Trophoblast cell (in vitro differentiated cells and primary cell): ENCODE measurements around the gene PIPOX.

ENCODE experiments used
- DNase-seq, 2 donors: peaks; one replicate each; pipeline ENCODE4 v3.0.0-alpha.2; 2016
- H2AFZ ChIP-seq: 2 replicates; pipeline ENCODE4 v1.6.1; 2013; ENCODE audit warnings: low read length, moderate library complexity, mild to moderate bottlenecking; ENCODE audit not compliant: insufficient read depth, poor library complexity
- H2AK5ac ChIP-seq: 2 replicates; pipeline ENCODE4 v1.6.1; 2013; ENCODE audit warnings: mild to moderate bottlenecking, low read length
- H2BK120ac ChIP-seq: 2 replicates; pipeline ENCODE4 v1.6.1; 2013; ENCODE audit warnings: low read length, mild to moderate bottlenecking, moderate library complexity; ENCODE audit not compliant: insufficient read depth, poor library complexity
- H2BK12ac ChIP-seq: 2 replicates; pipeline ENCODE4 v1.6.1; 2013; ENCODE audit warnings: mild to moderate bottlenecking, low read length, moderate library complexity
- H2BK5ac ChIP-seq: 2 replicates; pipeline ENCODE4 v1.6.1; 2013; ENCODE audit warnings: low read length, low read depth, moderate library complexity, mild to moderate bottlenecking; ENCODE audit not compliant: poor library complexity
- H3K14ac ChIP-seq: 2 replicates; pipeline ENCODE4 v1.6.1; 2013; ENCODE audit warnings: mild to moderate bottlenecking, low read length
- H3K18ac ChIP-seq: 2 replicates; pipeline ENCODE4 v1.6.1; 2013; ENCODE audit warnings: mild to moderate bottlenecking, low read length
- H3K23ac ChIP-seq: 2 replicates; pipeline ENCODE4 v1.6.1; 2013; ENCODE audit warnings: low read length
- H3K27ac ChIP-seq: 2 replicates; pipeline ENCODE4 v1.5.1; 2013; ENCODE audit warnings: low read depth, mild to moderate bottlenecking, inconsistent platforms, low read length, moderate library complexity
- H3K27me3 ChIP-seq: 2 replicates; pipeline ENCODE4 v1.6.1; 2013; ENCODE audit warnings: inconsistent platforms, mild to moderate bottlenecking, low read length, moderate library complexity; ENCODE audit not compliant: insufficient read depth
- H3K36me3 ChIP-seq, 2 experiments: 1 replicate in 1 of 2; 2 replicates in 1 of 2; pipeline ENCODE4 v1.6.1; 2013; ENCODE audit warnings: low read length in 2 of 2, mild to moderate bottlenecking in 2 of 2, moderate library complexity in 1 of 2; ENCODE audit not compliant: insufficient read depth in 2 of 2, control insufficient read depth in 1 of 2
- H3K4ac ChIP-seq: 2 replicates; pipeline ENCODE4 v1.6.1; 2013; ENCODE audit warnings: low read depth, mild to moderate bottlenecking, low read length, moderate library complexity
- H3K4me1 ChIP-seq, 2 experiments: 1 replicate in 1 of 2; 2 replicates in 1 of 2; pipeline ENCODE4 v1.6.1; 2013; ENCODE audit warnings: low read length in 2 of 2, mild to moderate bottlenecking in 2 of 2, moderate library complexity in 1 of 2; ENCODE audit not compliant: insufficient read depth in 2 of 2, control insufficient read depth in 1 of 2
- H3K4me2 ChIP-seq: 2 replicates; pipeline ENCODE4 v1.6.1; 2013; ENCODE audit warnings: inconsistent platforms, mild to moderate bottlenecking, low read length, moderate library complexity
- H3K4me3 ChIP-seq: 2 replicates; pipeline ENCODE4 v1.5.1; 2013; ENCODE audit warnings: mild to moderate bottlenecking, low read depth, low read length, inconsistent platforms
- H3K79me1 ChIP-seq: one replicate; pipeline ENCODE4 v1.6.1; 2013; ENCODE audit warnings: low read length
- H3K79me2 ChIP-seq: 2 replicates; pipeline ENCODE4 v1.6.1; 2013; ENCODE audit warnings: low read length, mild to moderate bottlenecking; ENCODE audit not compliant: control insufficient read depth, insufficient read depth, poor library complexity
- H3K9ac ChIP-seq: 2 replicates; pipeline ENCODE4 v1.6.1; 2013; ENCODE audit warnings: mild to moderate bottlenecking, low read length
- H3K9me3 ChIP-seq: 2 replicates; pipeline ENCODE4 v1.6.1; 2013; ENCODE audit warnings: low read depth, mild to moderate bottlenecking, control low read depth, inconsistent platforms, low read length; ENCODE audit not compliant: insufficient read depth
- H4K12ac ChIP-seq: 2 replicates; pipeline ENCODE4 v1.6.1; 2013; ENCODE audit warnings: low read depth, mild to moderate bottlenecking, low read length, moderate library complexity
- H4K8ac ChIP-seq: 2 replicates; pipeline ENCODE4 v1.6.1; 2013; ENCODE audit warnings: low read depth, mild to moderate bottlenecking, low read length, moderate library complexity
- H4K91ac ChIP-seq: one replicate; pipeline ENCODE4 v1.6.1; 2013; ENCODE audit warnings: low read depth, mild to moderate bottlenecking, low read length, moderate library complexity
- WGBS: extraction: QIAGEN DNeasy Blood & Tissue Kit; methylation state at CpG from one replicate; pipeline ENCODE4 v1.1.7; 2013; ENCODE audit warnings: missing lambda C conversion rate; ENCODE audit not compliant: insufficient read length, insufficient coverage; ENCODE audit errors: extremely low coverage; 5-methylcytosine and 5-hydroxymethylcytosine counted together

The PIPOX gene

GRCh38 chr17:29054835-29055234 lies 11.9 kb downstream of the PIPOX start:
- H3K27ac ChIP-seq: no peak overlapping the region
- H2BK12ac ChIP-seq: no peak overlapping the region
- no peak overlapping the region for H3K14ac ChIP-seq
- H3K18ac ChIP-seq: no peak overlapping the region
- no peaks in the 10 kb centered on the region for H3K79me2 ChIP-seq
- H4K91ac ChIP-seq: no peak overlapping the region
- DNase-seq: no peak
- H3K79me1 ChIP-seq: no peaks in the 10 kb centered on the region
- H4K8ac ChIP-seq: no peak overlapping the region
- H3K27me3 ChIP-seq: no peaks in the 10 kb centered on the region
- H3K4me1 ChIP-seq: no peaks in the 10 kb centered on the region
- no peak overlapping the region for H3K23ac ChIP-seq
- H2BK5ac ChIP-seq: no peak overlapping the region
- no peak overlapping the region for H2AFZ ChIP-seq
- H2BK120ac ChIP-seq: no peak overlapping the region
- H3K36me3 ChIP-seq: no peaks in the 10 kb centered on the region
- no CpG with 5 or more reads among the region's 10 CpGs for WGBS
- no peak overlapping the region for H4K12ac ChIP-seq
- no peaks in the 10 kb centered on the region for H3K9me3 ChIP-seq
- no peak overlapping the region for H3K4me3 ChIP-seq
- no peak overlapping the region for H2AK5ac ChIP-seq
- H3K4me2 ChIP-seq: no peak overlapping the region
- H3K9ac ChIP-seq: no peak overlapping the region
- H3K4ac ChIP-seq: no peak overlapping the region

- Histone ChIP-seq H2AFZ (no peak overlapping the region), H3K4ac (no peak overlapping the region), H4K8ac (no peak overlapping the region), H3K18ac (no peak overlapping the region), H3K27me3 (no peaks in the 10 kb centered on the region), H3K9ac (no peak overlapping the region), H3K27ac (no peak overlapping the region), H3K36me3 (no peaks in the 10 kb centered on the region), H2AK5ac (no peak overlapping the region), H3K4me3 (no peak overlapping the region), H2BK5ac (no peak overlapping the region), H3K23ac (no peak overlapping the region), H3K79me1 (no peaks in the 10 kb centered on the region), H3K9me3 (no peaks in the 10 kb centered on the region), H2BK12ac (no peak overlapping the region), H2BK120ac (no peak overlapping the region), H4K12ac (no peak overlapping the region), H3K14ac (no peak overlapping the region), H3K79me2 (no peaks in the 10 kb centered on the region), H3K4me2 (no peak overlapping the region), H4K91ac (no peak overlapping the region), H3K4me1 (no peaks in the 10 kb centered on the region)
- no CpG with 5 or more reads among the region's 4 CpGs for WGBS
- no peak for DNase-seq
Observed at GRCh38 chr17:29057361-29057760, 14.4 kb downstream of the PIPOX start.

GRCh38 chr17:29058391-29058790 lies 15.4 kb downstream of the PIPOX start:
- Histone ChIP-seq H3K27me3 (no peaks in the 10 kb centered on the region), H2BK12ac (no peak overlapping the region), H3K14ac (no peak overlapping the region), H3K9ac (no peak overlapping the region), H2AFZ (no peak overlapping the region), H4K12ac (no peak overlapping the region), H3K27ac (no peak overlapping the region), H3K4me3 (no peak overlapping the region), H3K9me3 (no peaks in the 10 kb centered on the region), H3K4me1 (no peaks in the 10 kb centered on the region), H3K79me2 (no peaks in the 10 kb centered on the region), H4K8ac (no peak overlapping the region), H3K4me2 (no peak overlapping the region), H2BK120ac (no peak overlapping the region), H3K79me1 (no peaks in the 10 kb centered on the region), H2AK5ac (no peak overlapping the region), H3K36me3 (no peaks in the 10 kb centered on the region), H3K4ac (no peak overlapping the region), H3K18ac (no peak overlapping the region), H3K23ac (no peak overlapping the region), H4K91ac (no peak overlapping the region), H2BK5ac (no peak overlapping the region)
- WGBS: no CpG with 5 or more reads among the region's 3 CpGs
- DNase-seq: no peak

GRCh38 chr17:29059281-29059680 lies 16.3 kb downstream of the PIPOX start:
- Histone ChIP-seq H4K12ac (no peak overlapping the region), H4K91ac (no peak overlapping the region)

More at GRCh38 chr17:29059281-29059680, 16.3 kb downstream of the PIPOX start:
- Histone ChIP-seq H2AFZ (no peak overlapping the region), H3K79me2 (no peaks in the 10 kb centered on the region), H3K14ac (no peak overlapping the region), H3K27ac (no peak overlapping the region), H3K79me1 (no peaks in the 10 kb centered on the region), H3K9me3 (no peaks in the 10 kb centered on the region), H2BK5ac (no peak overlapping the region), H2BK120ac (no peak overlapping the region), H3K4ac (no peak overlapping the region), H4K8ac (no peak overlapping the region), H3K18ac (no peak overlapping the region), H3K4me2 (no peak overlapping the region), H2BK12ac (no peak overlapping the region), H2AK5ac (no peak overlapping the region), H3K36me3 (no peaks in the 10 kb centered on the region), H3K4me1 (no peaks in the 10 kb centered on the region), H3K9ac (no peak overlapping the region), H3K4me3 (no peak overlapping the region), H3K27me3 (no peaks in the 10 kb centered on the region), H3K23ac (no peak overlapping the region)
- DNase-seq: peak in 1 of 2 donors; percentile 51
- no CpG with 5 or more reads among the region's 2 CpGs for WGBS
